Natural killer cell (primary cell): ENCODE results near the gene SH3BP5. TPM values are rescaled to one million over a fixed set of nuclear protein-coding genes. Genes with fewer than 3 reads are reported as not detected.

Experiments
- ATAC-seq, 3 donors: fragments of 150-1000 bp in 2 of 3; fragments of 200-7000 bp in 1 of 3; cut with Tn5 transposase; 1 replicate in 1 of 3; 2 replicates in 2 of 3; pipeline ENCODE4 v1.10.0; 2021; ENCODE audit warnings: mild to moderate bottlenecking in 2 of 3, moderate library complexity in 2 of 3
- DNase-seq, 2 donors: peaks; one replicate each; pipeline versions ENCODE4 v3.0.0 to v3.0.0-alpha.2; 2013 to 2021; ENCODE audit warnings: mixed read lengths in 1 of 2
- H3K27ac ChIP-seq: one replicate; pipeline ENCODE4 v1.5.1; 2013; ENCODE audit warnings: mild to moderate bottlenecking, low read length
- H3K27me3 ChIP-seq: one replicate; pipeline ENCODE4 v1.6.1; 2013; ENCODE audit warnings: low read length; ENCODE audit not compliant: control insufficient read depth, insufficient read depth
- H3K36me3 ChIP-seq: one replicate; pipeline ENCODE4 v1.6.1; 2013; ENCODE audit warnings: low read length; ENCODE audit not compliant: control insufficient read depth, insufficient read depth
- H3K4me1 ChIP-seq: one replicate; pipeline ENCODE4 v1.6.1; 2013; ENCODE audit warnings: low read length; ENCODE audit not compliant: control insufficient read depth, insufficient read depth
- H3K4me3 ChIP-seq: one replicate; pipeline ENCODE4 v1.5.1; 2013; ENCODE audit warnings: low read length
- H3K9me3 ChIP-seq: one replicate; pipeline ENCODE4 v1.6.1; 2013; ENCODE audit warnings: low read length; ENCODE audit not compliant: control insufficient read depth, insufficient read depth
- H3K27ac Mint-ChIP-seq, 2 donors: one replicate each; pipeline ENCODE4 v1.8.0; 2022; ENCODE audit warnings: mild to moderate bottlenecking in 2 of 2, mixed read lengths in 2 of 2, moderate library complexity in 1 of 2
- H3K27me3 Mint-ChIP-seq, 2 donors: one replicate each; pipeline ENCODE4 v1.8.0; 2022; ENCODE audit warnings: low read depth in 2 of 2, mixed read lengths in 2 of 2
- H3K36me3 Mint-ChIP-seq: one replicate; pipeline ENCODE4 v1.8.0; 2022; ENCODE audit warnings: mixed read lengths
- H3K4me1 Mint-ChIP-seq, 2 donors: one replicate each; pipeline ENCODE4 v1.8.0; 2022; ENCODE audit warnings: mixed read lengths in 2 of 2
- H3K4me3 Mint-ChIP-seq: one replicate; pipeline ENCODE4 v1.8.0; 2022; ENCODE audit warnings: mild to moderate bottlenecking, moderate library complexity, mixed read lengths
- H3K9me3 Mint-ChIP-seq, 2 donors: one replicate each; pipeline ENCODE4 v1.8.0; 2022; ENCODE audit warnings: mixed read lengths in 2 of 2
- CTCF ChIP-seq: fragments of 200-600 bp; IDR thresholded peaks from one replicate; pipeline ENCODE4 v1.8.0; 2022; ENCODE audit warnings: antibody characterized with exemption
- WGBS: methylation state at CpG from one replicate; pipeline ENCODE4 v1.1.7; 2013; ENCODE audit warnings: missing lambda C conversion rate; ENCODE audit not compliant: insufficient coverage; 5-methylcytosine and 5-hydroxymethylcytosine counted together
- intact Hi-C: fragments of 100-400 bp; cut with micrococcal nuclease; formaldehyde crosslinking; loops from one replicate; pipeline ENCODE4 v1.14.2; 2022
- total RNA-seq, 4 donors: library from RNA; stranded (reverse); fragments of 120-200 nt in 1 of 4; gene quantifications; one replicate each; pipeline versions ENCODE4 v1.2.3 to v1.2.4, GENCODE V29; 2013 to 2022

SH3BP5 gene
- total RNA-seq, 3 donors from 2014 or later (not counting 1 experiment from before 2014, with no cell fraction given): 89.4 to 129 (median 91.0) TPM

GRCh38 chr3:15289661-15290060 lies 42.7 kb downstream of the SH3BP5 start:
- no peaks in the 10 kb centered on the region for H3K27me3 ChIP-seq
- no peak overlapping the region for H3K4me3 ChIP-seq
- Mint-ChIP-seq H3K27me3 (no peaks in the 10 kb centered on the region), H3K36me3 (no peaks in the 10 kb centered on the region), H3K9me3 (no peaks in the 10 kb centered on the region), H3K4me3 (peak overlapping the region; percentile 73), H3K4me1 (peaks cover 87 to 96% of the 10 kb centered on the region in 2 donors), H3K27ac (peak overlapping the region; percentile 87 to 97)
- TF ChIP-seq CTCF: no peak
- no peak for DNase-seq
- peaks cover 24% of the 10 kb centered on the region for H3K36me3 ChIP-seq
- H3K9me3 ChIP-seq: no peaks in the 10 kb centered on the region
- ATAC-seq: peak; percentile 6 to 22 (median 8)
- H3K4me1 ChIP-seq: peaks cover 85% of the 10 kb centered on the region
- 30% methylated on average over 1 of the region's 1 CpG for WGBS
- intact Hi-C loops: no loop called here
- peak overlapping the region; percentile 50 for H3K27ac ChIP-seq

- peaks cover 92 to 97% of the 10 kb centered on the region in 2 donors for H3K4me1 Mint-ChIP-seq
- peaks cover 26% of the 10 kb centered on the region for H3K36me3 ChIP-seq
- H3K9me3 ChIP-seq: no peaks in the 10 kb centered on the region
- H3K27ac ChIP-seq: peak overlapping the region; percentile 50
- WGBS: over 99% methylated on average over 9 of the region's 10 CpGs
- intact Hi-C loops: no loop called here
- H3K4me1 ChIP-seq: peaks cover 85% of the 10 kb centered on the region
- no peaks in the 10 kb centered on the region for H3K36me3 Mint-ChIP-seq
- H3K27me3 Mint-ChIP-seq: no peaks in the 10 kb centered on the region
- no peak for TF ChIP-seq CTCF
- DNase-seq (no peak), ATAC-seq (no peak)
- no peak overlapping the region for H3K4me3 ChIP-seq
- H3K4me3 Mint-ChIP-seq: peak overlapping the region; percentile 45
- H3K27ac Mint-ChIP-seq: peak overlapping the region; percentile 87 to 97
- no peaks in the 10 kb centered on the region for H3K9me3 Mint-ChIP-seq
- no peaks in the 10 kb centered on the region for H3K27me3 ChIP-seq
Measured at GRCh38 chr3:15288331-15289035, 43.9 kb downstream of the SH3BP5 start.

- no peaks in the 10 kb centered on the region for H3K27me3 Mint-ChIP-seq
- peak overlapping the region; percentile 87 to 97 for H3K27ac Mint-ChIP-seq
- H3K27me3 ChIP-seq: no peaks in the 10 kb centered on the region
- no peaks in the 10 kb centered on the region for H3K9me3 Mint-ChIP-seq
- DNase-seq (no peak), ATAC-seq (no peak)
- no peaks in the 10 kb centered on the region for H3K36me3 Mint-ChIP-seq
- TF ChIP-seq CTCF: no peak
- 85% methylated on average over 13 of the region's 13 CpGs for WGBS
- peaks cover 26% of the 10 kb centered on the region for H3K36me3 ChIP-seq
- intact Hi-C loops: no loop called here
- peaks cover 93 to 97% of the 10 kb centered on the region in 2 donors for H3K4me1 Mint-ChIP-seq
- H3K4me3 ChIP-seq: no peak overlapping the region
- no peaks in the 10 kb centered on the region for H3K9me3 ChIP-seq
- no peak overlapping the region for H3K27ac ChIP-seq
- H3K4me3 Mint-ChIP-seq: no peak overlapping the region
- H3K4me1 ChIP-seq: peaks cover 84% of the 10 kb centered on the region
Measured at GRCh38 chr3:15287565-15288330, 44.6 kb downstream of the SH3BP5 start.
